Measurements from ENCODE around the gene CENPX.

DNA sequence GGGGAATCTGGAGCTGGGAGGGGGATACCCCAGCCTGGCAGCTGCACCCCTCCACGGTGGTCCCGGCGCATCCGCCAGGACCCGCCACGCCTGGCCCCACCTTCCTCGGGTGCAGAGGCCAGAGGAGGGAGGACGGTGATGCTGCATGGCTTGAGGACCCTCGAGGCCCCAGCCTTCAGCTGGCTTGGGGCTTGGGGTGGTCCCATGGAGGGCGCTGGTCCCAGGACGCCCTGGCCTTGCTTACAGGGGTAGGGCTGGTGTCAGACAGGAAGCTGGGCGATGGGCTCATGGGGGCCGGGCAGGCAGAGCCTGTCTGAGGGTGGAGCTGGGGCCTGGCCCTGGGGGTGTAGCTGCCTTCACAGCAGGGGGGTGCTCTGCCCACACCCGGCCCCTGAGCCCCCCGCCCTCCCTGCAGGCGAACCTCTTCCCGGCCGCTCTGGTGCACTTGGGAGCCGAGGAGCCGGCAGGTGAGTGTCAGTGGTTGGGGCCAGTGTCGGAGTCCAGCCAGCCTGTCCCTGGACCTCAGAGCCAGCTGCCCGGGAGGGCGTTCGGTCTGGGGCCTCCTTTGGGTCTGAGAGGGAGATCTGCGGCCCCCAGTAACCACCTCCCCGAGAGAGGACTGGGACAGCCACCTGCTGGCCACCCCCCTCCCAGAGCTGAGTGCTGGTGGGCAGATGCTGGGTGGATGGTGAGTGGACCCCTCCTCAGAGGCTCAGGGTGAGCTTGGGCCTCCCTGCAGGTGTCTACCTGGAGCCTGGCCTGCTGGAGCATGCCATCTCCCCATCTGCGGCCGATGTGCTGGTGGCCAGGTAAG is 6.4 kb downstream of the CENPX start:
- TF ChIP-seq, protein P1, sequence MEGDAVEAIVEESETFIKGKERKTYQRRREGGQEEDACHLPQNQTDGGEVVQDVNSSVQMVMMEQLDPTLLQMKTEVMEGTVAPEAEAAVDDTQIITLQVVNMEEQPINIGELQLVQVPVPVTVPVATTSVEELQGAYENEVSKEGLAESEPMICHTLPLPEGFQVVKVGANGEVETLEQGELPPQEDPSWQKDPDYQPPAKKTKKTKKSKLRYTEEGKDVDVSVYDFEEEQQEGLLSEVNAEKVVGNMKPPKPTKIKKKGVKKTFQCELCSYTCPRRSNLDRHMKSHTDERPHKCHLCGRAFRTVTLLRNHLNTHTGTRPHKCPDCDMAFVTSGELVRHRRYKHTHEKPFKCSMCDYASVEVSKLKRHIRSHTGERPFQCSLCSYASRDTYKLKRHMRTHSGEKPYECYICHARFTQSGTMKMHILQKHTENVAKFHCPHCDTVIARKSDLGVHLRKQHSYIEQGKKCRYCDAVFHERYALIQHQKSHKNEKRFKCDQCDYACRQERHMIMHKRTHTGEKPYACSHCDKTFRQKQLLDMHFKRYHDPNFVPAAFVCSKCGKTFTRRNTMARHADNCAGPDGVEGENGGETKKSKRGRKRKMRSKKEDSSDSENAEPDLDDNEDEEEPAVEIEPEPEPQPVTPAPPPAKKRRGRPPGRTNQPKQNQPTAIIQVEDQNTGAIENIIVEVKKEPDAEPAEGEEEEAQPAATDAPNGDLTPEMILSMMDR (IDR thresholded peaks at IDR 0.05 in 8 of 11, conservative IDR thresholded peaks at IDR 0.05 in 3 of 11) = no peak
- no peak for TF ChIP-seq POLR2A (IDR thresholded peaks at IDR 0.05)
